HepG2 (cell line): Measurements from ENCODE around the gene NFS1. TPM values are rescaled to one million over a fixed set of nuclear protein-coding genes. Genes with fewer than 3 reads are reported as not detected.

Experiments
- AFF4 ChIP-seq: sonication (generic); formaldehyde crosslinking; IDR thresholded peaks from 2 replicates; pipeline ENCODE4 v1.4.0; 2020; ENCODE audit warnings: missing genetic modification reagents
- ARNT2 ChIP-seq: sonication (generic); formaldehyde crosslinking; IDR thresholded peaks from 2 replicates; pipeline ENCODE4 v1.8.0; 2022; ENCODE audit warnings: mild to moderate bottlenecking, low read depth, missing genetic modification reagents, moderate library complexity
- CCDC6 ChIP-seq: sonication (generic); formaldehyde crosslinking; IDR thresholded peaks from 2 replicates; pipeline ENCODE4 v1.8.1; 2022; ENCODE audit warnings: mild to moderate bottlenecking, missing genetic modification reagents, moderate library complexity
- CEBPZ ChIP-seq: IDR thresholded peaks from 2 replicates; pipeline ENCODE4 v1.6.1; 2012; ENCODE audit warnings: low read length, improper control_type of control experiment
- GTF3A ChIP-seq: sonication (generic); formaldehyde crosslinking; conservative IDR thresholded peaks from 2 replicates; pipeline ENCODE4 v1.4.0; 2020; ENCODE audit warnings: mild to moderate bottlenecking, missing genetic modification reagents
- MLLT10 ChIP-seq: sonication (generic); formaldehyde crosslinking; IDR thresholded peaks from 2 replicates; pipeline ENCODE4 v1.4.0; 2020; ENCODE audit warnings: missing genetic modification reagents
- NR0B2 ChIP-seq: sonication (generic); formaldehyde crosslinking; IDR thresholded peaks from 2 replicates; pipeline ENCODE4 v1.4.0; 2020; ENCODE audit warnings: mild to moderate bottlenecking, missing genetic modification reagents
- ZNF138 ChIP-seq: sonication (generic); formaldehyde crosslinking; IDR thresholded peaks from 2 replicates; pipeline ENCODE4 v1.5.0; 2020; ENCODE audit warnings: mild to moderate bottlenecking, low read depth, missing genetic modification reagents
- ZNF142 ChIP-seq: sonication (generic); formaldehyde crosslinking; IDR thresholded peaks from 2 replicates; pipeline ENCODE4 v1.4.0; 2020; ENCODE audit warnings: missing genetic modification reagents
- ZNF709 ChIP-seq: sonication (generic); formaldehyde crosslinking; IDR thresholded peaks from 2 replicates; pipeline ENCODE4 v1.5.0; 2020; ENCODE audit warnings: mild to moderate bottlenecking, missing genetic modification reagents
- ZNF710 ChIP-seq: sonication (generic); formaldehyde crosslinking; IDR thresholded peaks from 2 replicates; pipeline ENCODE4 v1.5.0; 2020; ENCODE audit warnings: mild to moderate bottlenecking, missing genetic modification reagents, borderline replicate concordance
- polyA plus RNA-seq, 8 experiments: library from polyadenylated mRNA; depleted of rRNA in 3 of 8; stranded (reverse) in 7 of 8; unstranded in 1 of 8; fragments of >200 nt; fragmentation: Illumina TruSeq in 4 of 8; extraction: Trizol in 4 of 8; gene quantifications; 2 replicates each; pipeline versions ENCODE4 v1.2.1 to v1.2.3, GENCODE V29; 2011 to 2016; ENCODE audit warnings: low read depth in 4 of 8, missing spikeins in 1 of 8, mixed read lengths in 1 of 8; ENCODE audit not compliant: insufficient read depth in 1 of 8
- total RNA-seq, 5 experiments: library from RNA; depleted of rRNA; stranded (reverse); fragments of >200 nt; fragmentation: Illumina TruSeq; extraction: Trizol; gene quantifications; 2 replicates each; pipeline ENCODE4 v1.2.3, GENCODE V29; 2016; ENCODE audit warnings: low read depth in 1 of 5

NFS1 gene
- total and polyA plus RNA-seq, 2 of the 13 experiments (the other 11 are each of a cell fraction or from before 2014, with no cell fraction given), result 65.9 to 88.1 TPM

- TF ChIP-seq AFF4 (CRISPR knock-in tag), result 0 out of 2 replicates have a peak, but pooled peaks have one; percentile 5
- no peak; the same call in 1 of the 2 replicates for TF ChIP-seq NR0B2 (CRISPR knock-in tag)
- TF ChIP-seq ZNF138 (CRISPR knock-in tag), result no peak
- no peak; the same call in 1 of the 2 replicates for TF ChIP-seq ZNF710 (CRISPR knock-in tag)
- no peak for TF ChIP-seq ZNF142 (CRISPR knock-in tag)
- TF ChIP-seq ZNF709 (CRISPR knock-in tag), result peak; percentile 55; the same call in 1 of the 2 replicates
- no peak for TF ChIP-seq CCDC6 (CRISPR knock-in tag)
- TF ChIP-seq CEBPZ, result no peak
- no peak for TF ChIP-seq GTF3A (CRISPR knock-in tag)
- no peak for TF ChIP-seq MLLT10 (CRISPR knock-in tag)
- TF ChIP-seq ARNT2 (CRISPR knock-in tag), result no peak
Measured at GRCh38 chr20:35663516-35664465, 35.4 kb downstream of the NFS1 start (continued).
